Amniotic epithelial cell (primary cell): ENCODE data around the gene SPON2.

ENCODE experiments used
- DNase-seq: peaks from one replicate; pipeline ENCODE4 v3.0.0-alpha.2; 2010; ENCODE audit warnings: low read depth

The SPON2 gene

GRCh38 chr4:1172228-1172851 is at the start of gene SPON2:
SPON2 (minus strand) TSS chr4:1172583.
- peak; percentile 83 for DNase-seq

DNA sequence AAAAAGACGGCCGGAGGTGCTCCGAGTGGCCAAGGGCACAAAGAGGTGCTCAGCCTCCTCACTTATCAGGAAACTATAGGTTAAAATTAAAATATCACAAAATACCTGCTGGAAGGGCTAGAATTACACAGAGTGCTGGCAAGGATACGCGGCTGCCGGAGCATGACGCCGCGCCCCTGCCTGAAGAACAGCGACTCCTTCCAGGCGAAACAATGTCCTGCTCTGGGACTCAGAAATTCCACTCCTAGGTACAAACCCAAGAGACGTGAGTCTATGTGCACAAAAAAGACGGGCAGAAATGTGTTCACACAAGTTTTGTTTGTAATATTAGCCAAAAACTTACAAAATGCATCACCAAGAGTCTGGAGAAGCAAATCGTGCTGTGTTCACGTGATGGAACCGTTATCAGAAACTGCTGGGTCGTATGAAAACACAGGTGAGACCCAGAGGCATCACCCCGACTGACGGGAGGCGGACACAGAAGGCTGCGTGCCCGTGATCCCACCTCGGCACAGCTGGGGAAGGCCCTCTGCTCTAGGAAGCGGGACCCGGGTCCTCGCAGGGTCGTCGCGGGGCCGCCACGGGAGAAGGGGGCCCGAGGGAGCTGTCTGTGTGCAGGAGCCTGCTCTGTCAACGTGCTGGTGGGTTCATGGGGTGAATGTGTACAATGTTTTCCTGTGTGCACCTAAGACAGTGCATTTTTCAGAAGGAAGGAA is 48.9 kb upstream of the SPON2 start:
- DNase-seq: no peak

DNA sequence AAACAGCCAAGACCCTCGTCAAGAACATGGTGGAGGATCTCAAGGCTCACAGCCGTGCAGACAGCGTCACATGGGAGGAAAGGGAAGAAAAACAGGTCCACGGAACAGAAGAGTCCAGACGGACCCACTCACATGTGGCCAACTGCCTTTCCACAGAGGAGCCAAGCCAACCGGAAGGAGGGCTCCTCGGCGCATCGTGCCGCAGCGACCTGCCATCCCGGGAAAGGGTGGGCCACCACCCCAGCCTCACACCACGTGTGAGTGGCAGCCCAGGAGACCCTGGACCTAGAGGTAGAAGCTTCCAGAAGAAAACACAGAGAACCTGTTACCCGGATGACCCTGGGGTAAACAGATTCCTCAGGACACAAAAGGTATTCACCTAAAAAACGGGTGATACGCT is 48.2 kb upstream of the SPON2 start:
- no peak for DNase-seq

GRCh38 chr4:1219566-1219950 is 47.2 kb upstream of the SPON2 start:
- peak; percentile 76 for DNase-seq

DNA sequence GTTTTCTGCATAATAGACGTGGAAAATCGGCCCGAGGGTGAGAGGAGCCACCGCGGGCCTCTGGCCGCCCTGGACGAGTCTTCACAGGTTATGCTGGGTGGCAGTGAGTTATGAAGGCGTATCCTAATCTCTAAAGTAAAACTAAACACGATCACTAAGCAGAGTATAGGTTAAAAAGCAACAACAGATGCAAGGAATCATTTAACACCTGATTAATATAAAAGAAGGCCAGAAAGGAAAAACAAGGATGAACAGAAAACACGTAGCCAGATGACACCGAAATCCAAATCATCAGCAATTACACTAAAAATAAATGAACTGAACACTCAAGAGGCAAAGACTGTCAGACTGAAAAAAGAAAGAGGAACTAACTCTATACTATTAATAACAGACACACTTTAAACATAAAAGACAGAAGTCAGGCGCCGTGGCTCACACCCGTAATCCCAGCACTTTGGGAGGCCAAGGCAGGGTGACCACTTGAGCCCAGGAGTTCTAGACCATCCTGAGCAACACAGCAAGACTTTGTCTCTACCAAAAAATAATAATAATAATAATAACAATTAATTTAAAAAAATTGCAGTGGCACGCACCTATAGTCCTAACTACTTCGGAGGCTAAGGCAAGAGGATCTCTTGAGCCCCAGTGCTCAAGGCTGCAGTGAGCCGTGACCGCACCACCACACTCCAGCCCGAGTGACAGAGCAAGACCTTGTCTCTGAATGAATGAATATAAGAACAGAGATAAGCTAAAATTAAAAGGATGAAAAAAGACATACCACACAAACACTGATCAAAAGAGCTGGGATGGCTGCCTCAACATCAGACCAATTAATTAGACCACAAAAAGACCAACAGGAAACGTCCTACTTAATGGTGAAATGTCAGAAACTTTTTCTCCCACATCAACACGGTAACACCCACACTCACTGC is 46.5 kb upstream of the SPON2 start:
- no peak for DNase-seq

- no peak for DNase-seq
These were observed 45.0 kb upstream of the SPON2 start for GRCh38 chr4:1217366-1217765.

DNA sequence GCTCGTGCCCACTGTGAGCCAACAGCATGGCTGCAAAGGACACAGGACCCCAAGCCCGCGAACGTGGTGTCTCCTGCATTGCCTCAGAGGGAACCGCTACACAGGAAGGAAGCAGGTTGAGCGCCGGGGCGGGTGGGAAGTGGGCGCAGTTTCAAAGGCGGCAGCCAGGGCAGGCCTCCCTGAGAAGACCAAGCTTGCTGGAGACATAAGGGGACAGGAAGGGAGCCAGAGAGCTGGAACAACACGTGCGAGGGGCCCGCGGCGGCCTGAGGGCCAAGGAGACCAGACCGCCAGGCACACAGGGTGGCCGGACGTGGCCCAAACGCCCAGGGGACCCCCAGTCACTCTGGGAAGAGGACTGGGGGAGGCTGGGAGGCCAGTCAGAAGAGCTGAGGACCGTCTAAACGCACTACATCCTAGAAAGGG is 44.5 kb upstream of the SPON2 start:
- no peak for DNase-seq

- no peak for DNase-seq
These were observed 43.8 kb upstream of the SPON2 start for GRCh38 chr4:1216076-1216614.

GRCh38 chr4:1215141-1216075 is 43.0 kb upstream of the SPON2 start:
- DNase-seq: peak; percentile 32

- DNase-seq: no peak
These were observed 42.0 kb upstream of the SPON2 start for GRCh38 chr4:1214101-1215095.

- DNase-seq: no peak
These were observed 41.1 kb upstream of the SPON2 start for GRCh38 chr4:1213336-1213995.

- no peak for DNase-seq
These were observed 40.4 kb upstream of the SPON2 start for GRCh38 chr4:1212546-1213335.

- no peak for DNase-seq
These were observed 39.6 kb upstream of the SPON2 start for GRCh38 chr4:1211891-1212545.

DNA sequence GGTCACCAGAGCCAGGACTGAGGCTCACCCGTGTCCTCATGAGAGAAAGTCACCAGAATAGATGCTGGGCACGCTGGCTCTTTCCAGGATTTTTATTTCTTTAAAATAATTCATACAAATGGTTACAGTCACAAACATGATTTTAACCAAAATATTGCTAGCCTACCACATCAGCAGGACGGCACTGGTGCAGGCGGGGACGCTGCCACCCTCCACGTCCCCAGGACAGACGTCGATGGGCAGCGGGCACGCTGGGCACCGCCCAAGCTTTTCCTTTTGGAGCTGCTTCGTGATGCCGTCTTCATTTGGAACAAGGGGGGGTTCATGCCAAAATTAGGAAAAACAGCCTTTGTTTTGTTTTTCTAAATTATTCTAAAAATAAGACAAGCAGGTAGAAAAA is 39.0 kb upstream of the SPON2 start:
- DNase-seq: no peak

DNA sequence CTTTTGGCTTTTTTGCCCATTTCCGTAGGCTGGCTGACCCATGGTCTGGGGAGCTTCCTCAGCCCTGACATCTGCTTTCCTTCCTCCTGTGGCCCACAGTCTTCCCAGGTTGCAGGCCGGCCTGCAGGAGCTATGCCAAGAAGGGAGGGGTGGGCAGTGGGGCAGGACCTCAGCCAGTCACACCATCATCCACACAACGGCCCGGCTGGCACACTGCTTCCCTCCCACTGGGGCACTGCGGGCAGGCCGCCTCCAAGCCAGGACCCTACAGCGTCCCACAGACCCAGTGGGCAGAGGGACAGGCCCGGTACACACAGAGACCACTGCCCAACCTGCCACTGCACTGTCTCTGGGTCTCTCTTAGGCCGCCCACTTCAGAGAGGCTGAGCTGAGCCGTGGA is 38.6 kb upstream of the SPON2 start:
- DNase-seq: no peak

DNA sequence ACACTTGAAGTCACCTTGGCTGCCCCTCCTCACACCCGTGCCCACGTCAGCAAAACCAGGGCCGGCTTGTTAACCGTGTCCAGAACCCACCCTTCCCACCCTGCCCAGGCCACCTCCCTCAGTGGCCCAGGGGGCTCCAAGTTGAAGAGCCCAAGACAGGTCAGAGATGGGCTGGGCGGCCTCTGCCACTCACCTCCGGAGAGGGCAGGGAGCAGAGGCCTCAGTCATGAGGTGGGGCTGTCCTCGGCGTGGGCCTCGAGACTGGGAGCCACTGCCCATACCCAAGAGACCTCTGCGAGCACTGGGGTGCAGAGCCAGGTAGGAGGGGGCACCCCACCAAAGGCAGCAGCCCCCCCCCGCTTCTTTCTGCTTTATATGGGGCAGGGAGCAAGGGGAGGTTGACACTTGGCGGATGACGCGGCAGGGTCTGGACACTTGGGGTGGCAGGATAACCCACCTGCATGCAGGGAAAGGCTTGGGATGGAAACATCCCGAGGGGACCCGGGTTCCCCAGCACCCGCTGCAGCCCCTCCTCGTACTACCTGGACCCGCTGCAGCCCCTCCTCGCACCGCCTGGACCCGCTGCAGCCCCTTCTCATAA is 38.0 kb upstream of the SPON2 start:
- DNase-seq: no peak

GRCh38 chr4:1209821-1210220 is 37.4 kb upstream of the SPON2 start:
- peak; percentile 87 for DNase-seq
